ENCODE measurements around the gene INKA1. TPM values are rescaled to one million over a fixed set of nuclear protein-coding genes. Genes with fewer than 3 reads are reported as not detected.

The INKA1 gene
- total RNA-seq, 1 donor from 2014 or later: 0.63 TPM

DNA sequence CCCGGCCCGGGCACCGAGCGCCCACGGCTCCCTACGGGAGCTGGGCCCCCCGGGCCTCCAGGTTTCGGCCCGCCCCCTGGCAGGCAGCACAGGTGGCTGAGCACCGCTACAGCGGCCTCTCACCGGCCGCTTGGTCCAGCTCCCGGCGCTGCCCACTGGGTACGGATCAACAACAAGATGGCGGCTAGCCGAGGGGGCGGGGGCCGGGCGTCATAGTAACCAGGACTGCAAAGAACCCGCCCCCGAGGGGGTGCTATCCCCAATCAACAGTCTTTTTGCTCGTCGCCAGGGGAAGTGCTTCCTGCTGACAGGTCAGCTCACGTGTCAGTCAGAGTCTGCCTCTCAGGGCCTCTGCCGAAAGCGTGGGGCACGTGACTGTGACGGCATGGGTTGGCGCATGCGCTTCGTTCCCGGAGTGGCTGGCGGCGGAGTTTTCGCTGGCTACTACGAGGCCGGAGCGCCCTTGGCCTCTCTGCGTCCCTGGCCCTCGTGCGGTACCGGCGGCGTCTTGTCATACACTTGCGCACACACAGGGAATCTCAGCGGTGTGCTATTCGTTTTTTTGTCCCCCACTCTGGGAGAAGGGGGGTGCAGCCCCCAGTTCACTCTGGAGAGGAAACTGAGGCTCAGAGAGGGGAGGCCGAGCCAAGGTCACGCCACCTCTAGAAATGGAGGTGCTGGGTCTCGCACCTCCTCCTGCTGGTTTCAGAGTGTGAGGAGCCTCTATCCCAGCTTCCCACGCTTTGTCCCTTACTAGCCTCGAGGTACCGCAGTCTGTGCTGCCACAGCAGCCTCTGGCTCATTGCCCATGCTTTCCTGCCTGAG is 16.5 kb upstream of the INKA1 start, which contains the start of gene IP6K1:
TSS of gene IP6K1 (minus strand) at position 186 of the 825 bp plus-strand sequence. CDS start 38,502 bp downstream, outside the sequence.
- DNase-seq (ENCODE audit: low spot score): peak; percentile 100

DNA sequence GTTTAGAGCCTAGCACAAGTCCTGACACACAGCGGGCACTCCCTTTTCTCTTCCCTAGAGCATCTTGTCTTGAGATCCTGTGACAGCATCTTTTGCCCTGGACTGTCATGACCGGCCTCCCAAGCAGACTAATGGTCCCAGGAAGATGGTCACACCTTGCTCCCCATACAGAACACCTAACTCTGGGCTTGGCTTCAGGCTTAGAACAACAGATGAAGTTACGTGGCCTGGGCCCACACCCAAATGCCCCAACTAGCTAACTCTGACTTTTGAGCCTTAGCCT is 15.9 kb upstream of the INKA1 start:
- DNase-seq (ENCODE audit: low spot score): no peak

More for the DNA sequence above, 16.5 kb upstream of the INKA1 start, which contains the start of gene IP6K1:
- peak; percentile 96 for ATAC-seq

GRCh38 chr3:49787536-49787935 is 15.5 kb upstream of the INKA1 start:
- DNase-seq (ENCODE audit: low spot score): no peak
- ATAC-seq: no peak

More for the DNA sequence above, 15.9 kb upstream of the INKA1 start:
- no peak for ATAC-seq

DNA sequence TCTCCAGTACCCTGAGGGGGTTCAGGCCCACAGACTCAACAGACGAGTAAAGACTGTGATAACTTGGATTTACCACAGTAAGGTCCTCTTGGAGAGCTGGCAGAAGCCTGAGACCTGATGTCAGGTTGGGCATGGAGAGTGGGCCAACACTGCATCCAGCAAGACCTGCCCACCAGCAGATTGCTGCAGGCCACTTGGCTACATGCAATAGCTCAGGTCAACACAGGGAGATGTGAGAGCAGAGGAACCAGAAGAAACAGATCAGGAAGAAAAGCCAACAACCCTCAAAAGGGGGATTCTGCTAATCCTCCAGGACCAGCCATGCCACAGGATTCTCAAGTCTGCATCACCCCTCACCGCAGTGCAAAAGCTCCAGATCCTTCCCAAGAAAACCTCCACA is 15.0 kb upstream of the INKA1 start:
- ATAC-seq (no peak), DNase-seq (ENCODE audit: low spot score) (no peak)

GRCh38 chr3:49790626-49791411 is 12.2 kb upstream of the INKA1 start:
- DNase-seq (ENCODE audit: low spot score) (no peak), ATAC-seq (no peak)

DNA sequence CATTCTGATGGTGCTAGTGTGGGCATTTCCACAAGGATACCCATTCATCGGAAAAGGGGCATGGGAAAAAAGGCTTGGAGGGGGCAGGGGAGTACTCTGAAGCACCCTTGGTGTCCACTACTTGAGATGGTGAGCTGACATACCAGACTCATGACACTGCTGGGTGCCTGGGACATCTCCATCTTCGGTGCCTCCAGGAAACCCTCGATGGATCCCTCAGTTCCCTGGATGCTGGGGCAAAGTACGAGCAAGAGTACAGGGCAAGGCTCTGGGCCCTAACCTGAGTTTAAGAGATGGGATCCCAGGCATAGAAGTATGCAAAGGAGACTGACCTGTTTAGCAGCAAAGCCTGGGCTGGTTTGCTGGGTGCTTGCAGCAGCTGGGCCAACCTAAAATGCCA is 11.5 kb upstream of the INKA1 start:
- no peak for DNase-seq (ENCODE audit: low spot score)
- ATAC-seq: no peak

DNA sequence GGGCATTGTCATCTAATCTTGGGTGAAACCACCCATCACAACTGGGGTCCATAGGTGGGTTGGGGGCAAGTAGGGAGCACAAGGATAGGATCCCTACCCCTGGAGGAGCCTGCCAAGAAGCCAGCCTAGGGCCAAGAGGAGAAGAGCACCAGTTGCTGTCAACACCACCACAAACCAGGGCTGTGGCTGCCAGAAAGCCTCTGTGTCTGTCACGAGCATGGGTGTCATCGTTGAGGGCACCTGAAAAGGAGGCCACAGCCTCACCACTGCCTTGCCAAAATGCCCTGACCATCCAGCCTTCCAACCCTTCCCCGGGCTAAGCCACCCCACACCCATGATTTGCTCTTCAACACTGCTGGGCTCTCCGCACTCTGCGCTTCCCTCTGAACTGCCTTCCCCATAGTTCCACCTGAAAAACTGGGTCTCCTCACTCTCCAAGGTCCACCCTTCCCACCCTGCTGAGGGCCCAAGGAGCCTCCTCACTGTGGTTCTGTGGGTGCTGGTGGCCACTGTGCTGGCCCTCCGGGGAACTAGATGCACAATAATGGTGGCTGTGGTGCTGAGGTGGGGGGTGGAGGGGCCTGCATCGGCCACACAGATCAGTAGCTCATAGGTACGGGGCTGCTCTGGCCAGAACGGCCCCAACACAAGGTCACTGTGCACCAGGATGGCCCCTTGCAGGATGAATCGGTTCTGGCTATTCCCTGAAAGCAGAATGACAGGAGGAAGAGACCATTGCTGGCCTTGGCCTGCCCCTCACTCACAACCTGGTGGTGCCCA is 10.5 kb upstream of the INKA1 start:
- ATAC-seq (no peak), DNase-seq (ENCODE audit: low spot score) (no peak)

GRCh38 chr3:49793486-49794085 is 9.5 kb upstream of the INKA1 start:
- ATAC-seq (no peak), DNase-seq (ENCODE audit: low spot score) (no peak)

DNA sequence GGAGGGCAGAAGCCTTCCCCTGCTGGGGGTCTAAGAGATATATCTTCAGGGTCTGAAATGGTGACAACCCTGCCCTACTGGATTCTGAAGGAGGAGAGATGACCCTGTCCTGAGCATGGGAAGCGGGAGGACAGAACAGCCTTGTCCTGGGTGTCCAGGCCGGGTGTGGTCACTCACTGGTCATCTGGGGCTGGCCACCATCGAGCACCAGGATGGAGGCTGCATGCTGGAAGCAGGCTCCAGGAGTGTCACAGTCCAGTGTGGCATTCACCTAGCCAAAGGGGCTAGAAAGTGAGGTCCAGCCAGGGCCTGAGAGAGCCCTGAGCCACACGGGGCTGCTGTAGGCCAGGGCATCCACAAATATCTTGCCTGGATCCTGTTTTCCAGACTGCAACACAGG is 8.6 kb upstream of the INKA1 start:
- DNase-seq (ENCODE audit: low spot score) (no peak), ATAC-seq (no peak)

GRCh38 chr3:49794926-49795905 is 7.8 kb upstream of the INKA1 start:
- ATAC-seq (no peak), DNase-seq (ENCODE audit: low spot score) (no peak)

DNA sequence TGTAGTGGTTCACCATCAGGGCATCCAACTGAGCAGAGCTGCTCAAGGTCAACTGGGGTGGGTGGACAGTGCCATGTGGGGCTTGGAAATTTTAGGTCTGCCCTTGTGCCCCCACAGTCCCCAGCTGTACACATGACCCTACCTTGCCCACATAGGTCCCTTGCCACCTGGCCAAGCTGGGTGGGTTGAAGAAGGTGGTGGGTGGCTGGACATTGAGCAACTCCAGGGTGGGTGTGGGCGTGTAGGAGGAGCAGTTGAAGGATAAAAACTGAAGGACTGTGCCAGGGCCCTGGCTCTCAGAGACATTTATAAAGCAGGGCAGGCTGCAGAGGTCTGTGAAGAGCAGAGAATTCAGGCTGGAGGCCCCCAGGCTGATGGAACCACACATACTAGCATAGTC is 4.0 kb upstream of the INKA1 start:
- ATAC-seq (no peak), DNase-seq (ENCODE audit: low spot score) (no peak)

- no peak for DNase-seq (ENCODE audit: low spot score)
- no peak for ATAC-seq
Measured at GRCh38 chr3:49799761-49800160, 3.3 kb upstream of the INKA1 start, which contains the start of gene CDHR4. CDHR4 (minus strand) TSS chr3:49799873; CDS start chr3:49799812, 61 bp downstream.

- ATAC-seq: peak; percentile 12
Measured at GRCh38 chr3:49801160-49801559, 1.9 kb upstream of the INKA1 start.

DNA sequence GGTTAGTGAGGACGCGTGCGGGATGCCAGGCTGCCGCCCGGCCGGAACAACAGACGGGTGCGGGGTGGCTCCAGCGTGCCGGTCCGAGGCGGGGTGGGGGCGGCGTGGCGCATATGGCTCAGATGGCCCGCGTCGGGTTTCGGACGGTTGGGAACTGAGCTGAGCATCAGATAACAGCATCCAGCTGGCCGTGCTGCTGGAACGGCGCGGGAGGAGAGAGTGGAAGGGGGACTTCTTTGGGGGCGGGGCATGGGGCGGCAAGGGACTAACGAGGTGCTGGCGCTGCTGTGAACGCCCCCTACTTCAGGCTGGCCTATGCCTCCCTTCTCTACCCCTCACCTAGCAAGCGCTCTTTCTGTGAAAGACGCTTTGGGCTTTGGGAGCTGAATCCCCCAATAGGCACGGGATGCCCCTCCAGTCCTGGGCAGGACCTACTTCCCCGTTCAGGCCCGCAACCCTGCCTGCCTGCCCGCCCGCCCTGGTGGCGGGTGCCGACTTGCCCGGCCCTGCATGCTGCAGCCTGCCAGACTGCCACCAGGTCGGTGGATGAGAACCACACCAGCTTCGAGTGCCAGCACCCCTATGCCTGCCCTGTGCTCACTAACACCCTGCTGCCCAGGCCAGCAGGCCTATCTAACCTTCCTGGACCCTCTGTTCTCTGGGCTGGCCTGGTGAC is 542 bp downstream of the INKA1 start:
- ATAC-seq (no peak), DNase-seq (ENCODE audit: low spot score) (peak; percentile 48)

More at GRCh38 chr3:49801160-49801559, 1.9 kb upstream of the INKA1 start:
- DNase-seq (ENCODE audit: low spot score): no peak

GRCh38 chr3:49804141-49805041 is 1.3 kb downstream of the INKA1 start:
- peak; percentile 48 for DNase-seq (ENCODE audit: low spot score)
- ATAC-seq: no peak

DNA sequence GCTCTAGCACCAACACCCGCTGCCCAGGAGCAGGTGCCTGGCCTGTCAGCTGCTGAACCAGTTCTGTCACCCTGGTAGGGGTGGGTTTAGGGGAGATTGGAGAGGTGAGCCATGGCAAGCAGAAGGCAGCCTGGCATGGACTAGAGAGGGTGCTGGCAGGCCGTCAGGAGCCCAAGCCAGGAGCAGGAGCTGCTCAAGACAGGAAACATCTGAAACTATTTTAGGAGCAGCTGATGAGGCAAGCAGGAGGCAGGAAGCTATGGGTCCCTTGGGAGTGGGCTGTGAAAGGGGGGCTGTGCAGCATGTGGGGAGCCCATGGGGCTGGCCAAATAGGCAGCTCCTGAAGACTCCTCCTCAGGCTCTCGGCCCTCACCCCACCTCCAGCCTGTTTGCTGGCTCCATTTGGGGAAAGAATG is 2.3 kb downstream of the INKA1 start:
- ATAC-seq: no peak
- peak; percentile 48 for DNase-seq (ENCODE audit: low spot score)

- DNase-seq (ENCODE audit: low spot score): peak; percentile 44
- no peak for ATAC-seq
Measured at GRCh38 chr3:49805897-49806701, 3.0 kb downstream of the INKA1 start.

Measured in left lobe of liver (tissue), 2 donors.